OCI-LY1 (cell line): ENCODE results near the gene IRF2.

Experiments
- CTCF ChIP-seq: fragments of 200-600 bp; sonication (generic), shearing (Covaris generic); IDR thresholded peaks from 2 replicates; pipeline ENCODE4 v1.5.1; 2017; ENCODE audit warnings: mild to moderate bottlenecking, antibody characterized with exemption, low read length, moderate library complexity, mixed read lengths
- EZH2 ChIP-seq: fragments of 200-600 bp; sonication (generic), shearing (Covaris generic); IDR thresholded peaks from 2 replicates; pipeline ENCODE4 v1.8.0; 2017; ENCODE audit warnings: borderline replicate concordance, mixed run types, mild to moderate bottlenecking, antibody characterized with exemption, low read length, moderate library complexity, mixed read lengths

GRCh38 chr4:184417802-184418511 lies 56.4 kb downstream of the IRF2 start:
- TF ChIP-seq CTCF (no peak), EZH2 (no peak)
